GM23338 (cell line): ENCODE measurements around the gene SLC24A4. TPM values are rescaled to one million over a fixed set of nuclear protein-coding genes. Genes with fewer than 3 reads are reported as not detected.

Experiments used
- ATAC-seq: fragments of 200-7000 bp; cut with Tn5 transposase; 3 replicates; pipeline ENCODE4 v1.9.1; 2020
- DNase-seq: peaks from one replicate; pipeline ENCODE4 v3.0.0-alpha.2; 2015; ENCODE audit warnings: low spot score
- H2AFZ ChIP-seq: fragments of 200-600 bp; sonication (generic); 2 replicates; pipeline ENCODE4 v1.8.0; 2016; ENCODE audit warnings: antibody characterized with exemption, mild to moderate bottlenecking, moderate library complexity
- H3F3A ChIP-seq: fragments of 200-600 bp; sonication (generic); replicated peaks from 2 replicates; pipeline ENCODE4 v1.8.0; 2017; ENCODE audit warnings: antibody characterized with exemption, mixed run types, low read depth
- H3K27ac ChIP-seq: fragments of 200-600 bp; sonication (generic); 2 replicates; pipeline ENCODE4 v1.6.1; 2016; ENCODE audit warnings: low read depth
- H3K27me3 ChIP-seq: fragments of 200-600 bp; sonication (generic); 2 replicates; pipeline ENCODE4 v1.8.0; 2016; ENCODE audit warnings: mild to moderate bottlenecking, mixed run types, moderate library complexity; ENCODE audit not compliant: insufficient read depth
- H3K36me3 ChIP-seq: fragments of 200-600 bp; sonication (generic); 2 replicates; pipeline ENCODE4 v1.8.0; 2016; ENCODE audit warnings: mild to moderate bottlenecking; ENCODE audit not compliant: insufficient read depth
- H3K4me1 ChIP-seq: fragments of 200-600 bp; sonication (generic); 2 replicates; pipeline ENCODE4 v1.8.0; 2016; ENCODE audit warnings: mild to moderate bottlenecking, moderate library complexity; ENCODE audit not compliant: insufficient read depth
- H3K4me2 ChIP-seq: fragments of 200-600 bp; sonication (generic); 2 replicates; pipeline ENCODE4 v1.7.1; 2017; ENCODE audit warnings: mixed run types
- H3K4me3 ChIP-seq: fragments of 200-600 bp; sonication (generic); 2 replicates; pipeline ENCODE4 v1.6.1; 2016; ENCODE audit warnings: mixed run types
- H3K79me2 ChIP-seq: fragments of 200-600 bp; sonication (generic); replicated peaks from 2 replicates; pipeline ENCODE4 v1.8.0; 2017; ENCODE audit warnings: mild to moderate bottlenecking; ENCODE audit not compliant: insufficient read depth
- H3K9me2 ChIP-seq: fragments of 200-600 bp; sonication (generic); 2 replicates; pipeline ENCODE4 v1.8.0; 2017; ENCODE audit not compliant: insufficient read depth
- H4K20me1 ChIP-seq: fragments of 200-600 bp; sonication (generic); replicated peaks from 2 replicates; pipeline ENCODE4 v1.8.0; 2017; ENCODE audit warnings: mild to moderate bottlenecking; ENCODE audit not compliant: insufficient read depth
- H3K27ac Mint-ChIP-seq: 2 replicates; pipeline ENCODE4 v1.8.0; 2020; ENCODE audit warnings: inconsistent platforms, mild to moderate bottlenecking, moderate library complexity, mixed read lengths
- H3K27me3 Mint-ChIP-seq: 3 replicates; pipeline ENCODE4 v1.8.0; 2022; ENCODE audit warnings: low read depth, mild to moderate bottlenecking, moderate library complexity, mixed read lengths, inconsistent platforms; ENCODE audit not compliant: insufficient read depth, poor library complexity
- H3K36me3 Mint-ChIP-seq: 3 replicates; pipeline ENCODE4 v1.8.0; 2021; ENCODE audit warnings: low read depth, mild to moderate bottlenecking, inconsistent platforms, moderate library complexity, mixed read lengths
- H3K4me1 Mint-ChIP-seq: 3 replicates; pipeline ENCODE4 v1.8.0; 2020; ENCODE audit warnings: mild to moderate bottlenecking, inconsistent platforms, mixed read lengths
- H3K4me3 Mint-ChIP-seq: 3 replicates; pipeline ENCODE4 v1.8.0; 2021; ENCODE audit warnings: moderate library complexity, mild to moderate bottlenecking, inconsistent platforms, mixed read lengths
- H3K9me3 Mint-ChIP-seq: 3 replicates; pipeline ENCODE4 v1.8.0; 2020; ENCODE audit warnings: moderate library complexity, mild to moderate bottlenecking, inconsistent platforms, mixed read lengths
- CTCF ChIP-seq, 2 experiments: fragments of 200-600 bp in 1 of 2; sonication (generic) in 1 of 2; conservative IDR thresholded peaks; 2 replicates each; pipeline versions ENCODE4 v1.5.1 to v1.6.1; 2016 to 2017; ENCODE audit warnings: antibody characterized with exemption in 2 of 2, low read depth in 2 of 2, mild to moderate bottlenecking in 2 of 2, moderate library complexity in 1 of 2
- ETS1 ChIP-seq: IDR thresholded peaks from 2 replicates; pipeline ENCODE4 v1.6.1; 2016; ENCODE audit warnings: antibody characterized with exemption
- ZNF114 ChIP-seq: fragments of 250-450 bp; sonication (Bioruptor Pico); IDR thresholded peaks from 2 replicates; pipeline ENCODE4 v1.5.0; 2020; ENCODE audit warnings: mild to moderate bottlenecking, moderate library complexity
- ZNF331 ChIP-seq: fragments of 250-450 bp; sonication (Bioruptor Pico); IDR thresholded peaks from 2 replicates; pipeline ENCODE4 v1.5.0; 2020; ENCODE audit warnings: low read depth, mild to moderate bottlenecking, moderate library complexity
- ZNF462 ChIP-seq: fragments of 250-450 bp; sonication (Bioruptor Pico); IDR thresholded peaks from 2 replicates; pipeline ENCODE4 v1.5.0; 2020; ENCODE audit warnings: mild to moderate bottlenecking, moderate library complexity
- polyA plus RNA-seq: library from polyadenylated mRNA; unstranded; fragments of >200 nt; fragmentation: Nextera tagmentation; extraction: Ambion mirVana; gene quantifications from 2 replicates; pipeline ENCODE4 v1.2.1, GENCODE V29; 2016
- total RNA-seq: library from RNA; depleted of rRNA; stranded (reverse); fragments of >200 nt; shearing (Covaris generic); gene quantifications from 2 replicates; pipeline ENCODE4 v1.2.3, GENCODE V29; 2014

SLC24A4 gene
- total and polyA plus RNA-seq, 2 experiments from 2014 or later: 0.06 to 0.38 TPM

GRCh38 chr14:92480856-92481255, 157.9 kb downstream of the SLC24A4 start:
- H3K4me2 ChIP-seq: no peak overlapping the region
- no peaks in the 10 kb centered on the region for H3K79me2 ChIP-seq
- no peaks in the 10 kb centered on the region for H3K36me3 ChIP-seq
- no peaks in the 10 kb centered on the region for H3F3A ChIP-seq
- no peaks in the 10 kb centered on the region for H3K36me3 Mint-ChIP-seq
- no peak for ATAC-seq
- no peaks in the 10 kb centered on the region for H3K4me1 ChIP-seq
- H2AFZ ChIP-seq: no peak overlapping the region
- peaks cover 8% of the 10 kb centered on the region; the same call in 1 of the 3 replicates for H3K4me1 Mint-ChIP-seq
- H3K27ac ChIP-seq: no peak overlapping the region
- no peak overlapping the region for H3K4me3 Mint-ChIP-seq
- TF ChIP-seq ZNF331 (CRISPR knock-in tag): no peak
- no peak for TF ChIP-seq ZNF462
- TF ChIP-seq ZNF114 (CRISPR knock-in tag): no peak
- no peak overlapping the region for H3K27ac Mint-ChIP-seq
- no peaks in the 10 kb centered on the region for H3K27me3 Mint-ChIP-seq
- no peak for DNase-seq
- no peaks in the 10 kb centered on the region for H3K27me3 ChIP-seq
- no peaks in the 10 kb centered on the region for H4K20me1 ChIP-seq
- no peaks in the 10 kb centered on the region for H3K9me2 ChIP-seq
- H3K4me3 ChIP-seq: no peak overlapping the region
- no peaks in the 10 kb centered on the region for H3K9me3 Mint-ChIP-seq

- no peaks in the 10 kb centered on the region for H3K27me3 Mint-ChIP-seq
- TF ChIP-seq ZNF331 (CRISPR knock-in tag): no peak
- TF ChIP-seq ETS1: no peak
- peak; percentile 22 to 43 for TF ChIP-seq CTCF (conservative IDR thresholded peaks at IDR 0.05; ENCODE audit: low read depth in 2 of 2)
- H3K4me1 Mint-ChIP-seq: peaks cover 8% of the 10 kb centered on the region; the same call in 1 of the 3 replicates
- no peak overlapping the region for H2AFZ ChIP-seq
- no peaks in the 10 kb centered on the region for H3K27me3 ChIP-seq
- H3K27ac ChIP-seq: no peak overlapping the region
- no peak overlapping the region for H3K27ac Mint-ChIP-seq
- H3K4me1 ChIP-seq: no peaks in the 10 kb centered on the region
- H3K4me3 Mint-ChIP-seq: no peak overlapping the region
- H3K4me2 ChIP-seq: no peak overlapping the region
- H3K36me3 ChIP-seq: no peaks in the 10 kb centered on the region
- no peaks in the 10 kb centered on the region for H3K9me2 ChIP-seq
- H3K79me2 ChIP-seq: no peaks in the 10 kb centered on the region
- H3K36me3 Mint-ChIP-seq: no peaks in the 10 kb centered on the region
- no peak overlapping the region for H3K4me3 ChIP-seq
- no peaks in the 10 kb centered on the region for H4K20me1 ChIP-seq
- H3K9me3 Mint-ChIP-seq: no peaks in the 10 kb centered on the region
- no peak for ATAC-seq
- DNase-seq: no peak
- H3F3A ChIP-seq: no peaks in the 10 kb centered on the region
Observed at GRCh38 chr14:92481386-92481785, 158.4 kb downstream of the SLC24A4 start.
